OCI-LY1 (cell line): Measurements from ENCODE around the gene RAB3GAP2.

Source experiments
- EZH2 ChIP-seq: fragments of 200-600 bp; sonication (generic), shearing (Covaris generic); IDR thresholded peaks from 2 replicates; pipeline ENCODE4 v1.8.0; 2017; ENCODE audit warnings: borderline replicate concordance, mixed run types, mild to moderate bottlenecking, antibody characterized with exemption, low read length, moderate library complexity, mixed read lengths
- TF ChIP-seq, protein P1 (sequence below): fragments of 200-600 bp; sonication (generic), shearing (Covaris generic); IDR thresholded peaks from 2 replicates; pipeline ENCODE4 v1.5.1; 2017; ENCODE audit warnings: mild to moderate bottlenecking, antibody characterized with exemption, low read length, moderate library complexity, mixed read lengths

DNA sequence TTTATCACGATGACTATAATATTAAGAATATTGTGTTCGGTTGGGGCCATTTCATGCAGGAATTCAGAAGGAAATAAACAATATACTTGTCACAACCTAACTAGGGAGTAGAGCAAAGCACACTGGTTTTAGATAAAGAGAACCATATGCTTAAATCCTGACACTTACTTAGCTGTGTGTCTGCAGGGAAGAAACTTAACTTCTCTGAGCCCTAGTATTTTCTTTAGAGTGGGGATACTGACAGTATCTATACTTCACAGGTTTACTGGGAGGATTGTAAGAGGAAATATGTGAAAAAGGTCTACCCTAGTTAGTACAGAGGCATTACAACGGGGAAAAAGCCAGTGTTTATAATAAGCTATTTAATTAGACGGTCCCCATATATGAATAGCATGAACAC lies 105.4 kb downstream of the RAB3GAP2 start:
- TF ChIP-seq, protein P1, sequence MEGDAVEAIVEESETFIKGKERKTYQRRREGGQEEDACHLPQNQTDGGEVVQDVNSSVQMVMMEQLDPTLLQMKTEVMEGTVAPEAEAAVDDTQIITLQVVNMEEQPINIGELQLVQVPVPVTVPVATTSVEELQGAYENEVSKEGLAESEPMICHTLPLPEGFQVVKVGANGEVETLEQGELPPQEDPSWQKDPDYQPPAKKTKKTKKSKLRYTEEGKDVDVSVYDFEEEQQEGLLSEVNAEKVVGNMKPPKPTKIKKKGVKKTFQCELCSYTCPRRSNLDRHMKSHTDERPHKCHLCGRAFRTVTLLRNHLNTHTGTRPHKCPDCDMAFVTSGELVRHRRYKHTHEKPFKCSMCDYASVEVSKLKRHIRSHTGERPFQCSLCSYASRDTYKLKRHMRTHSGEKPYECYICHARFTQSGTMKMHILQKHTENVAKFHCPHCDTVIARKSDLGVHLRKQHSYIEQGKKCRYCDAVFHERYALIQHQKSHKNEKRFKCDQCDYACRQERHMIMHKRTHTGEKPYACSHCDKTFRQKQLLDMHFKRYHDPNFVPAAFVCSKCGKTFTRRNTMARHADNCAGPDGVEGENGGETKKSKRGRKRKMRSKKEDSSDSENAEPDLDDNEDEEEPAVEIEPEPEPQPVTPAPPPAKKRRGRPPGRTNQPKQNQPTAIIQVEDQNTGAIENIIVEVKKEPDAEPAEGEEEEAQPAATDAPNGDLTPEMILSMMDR, result no peak
- no peak for TF ChIP-seq EZH2
